Right renal pelvis (tissue), 4 donors: Measurements from ENCODE around the gene CELA3A. TPM values are rescaled to one million over a fixed set of nuclear protein-coding genes. Genes with fewer than 3 reads are reported as not detected.
"Not testable (repeated sequence)": the region's sequence is repeated elsewhere in the genome, so short reads cannot be mapped to it uniquely, and the experiment has no call there.

ENCODE experiments used
- DNase-seq, 4 donors: peaks; one replicate each; pipeline ENCODE4 v3.0.0-alpha.2; 2013; ENCODE audit warnings: low read depth in 4 of 4, low spot score in 3 of 4, missing footprints in 1 of 4
- polyA plus RNA-seq, 4 donors: library from polyadenylated mRNA; unstranded; fragments of 120-200 nt; gene quantifications; one replicate each; pipeline ENCODE4 v1.2.1, GENCODE V29; 2013; ENCODE audit not compliant: insufficient read length in 4 of 4

Gene CELA3A, protein sequence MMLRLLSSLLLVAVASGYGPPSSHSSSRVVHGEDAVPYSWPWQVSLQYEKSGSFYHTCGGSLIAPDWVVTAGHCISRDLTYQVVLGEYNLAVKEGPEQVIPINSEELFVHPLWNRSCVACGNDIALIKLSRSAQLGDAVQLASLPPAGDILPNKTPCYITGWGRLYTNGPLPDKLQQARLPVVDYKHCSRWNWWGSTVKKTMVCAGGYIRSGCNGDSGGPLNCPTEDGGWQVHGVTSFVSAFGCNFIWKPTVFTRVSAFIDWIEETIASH
- under 1 TPM in 1 of 4 donors, not detected in 3; 0.13 TPM for polyA plus RNA-seq

DNA sequence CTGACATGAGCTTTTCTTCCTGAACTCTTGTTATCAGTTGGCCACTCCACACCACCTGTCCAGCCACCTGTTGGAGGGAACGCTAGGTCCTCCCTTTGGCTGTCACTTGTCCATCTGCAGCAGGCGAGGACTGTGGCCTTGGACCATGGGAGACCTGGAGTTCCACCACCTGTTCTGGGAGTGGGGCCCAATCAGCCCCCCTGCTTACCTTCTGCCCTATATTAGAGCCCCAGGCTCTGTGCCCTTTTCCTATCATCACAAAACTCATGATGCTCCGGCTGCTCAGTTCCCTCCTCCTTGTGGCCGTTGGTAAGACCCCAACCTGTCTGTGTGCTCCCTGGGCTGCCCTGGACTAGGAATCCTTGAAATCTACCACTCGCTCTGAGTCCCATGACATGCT, at the start of gene CELA3A:
TSS of gene CELA3A (plus strand) at position 249 of the 400 bp plus-strand sequence. CDS start at position 267, 18 bp downstream.
- DNase-seq, result no peak

DNA sequence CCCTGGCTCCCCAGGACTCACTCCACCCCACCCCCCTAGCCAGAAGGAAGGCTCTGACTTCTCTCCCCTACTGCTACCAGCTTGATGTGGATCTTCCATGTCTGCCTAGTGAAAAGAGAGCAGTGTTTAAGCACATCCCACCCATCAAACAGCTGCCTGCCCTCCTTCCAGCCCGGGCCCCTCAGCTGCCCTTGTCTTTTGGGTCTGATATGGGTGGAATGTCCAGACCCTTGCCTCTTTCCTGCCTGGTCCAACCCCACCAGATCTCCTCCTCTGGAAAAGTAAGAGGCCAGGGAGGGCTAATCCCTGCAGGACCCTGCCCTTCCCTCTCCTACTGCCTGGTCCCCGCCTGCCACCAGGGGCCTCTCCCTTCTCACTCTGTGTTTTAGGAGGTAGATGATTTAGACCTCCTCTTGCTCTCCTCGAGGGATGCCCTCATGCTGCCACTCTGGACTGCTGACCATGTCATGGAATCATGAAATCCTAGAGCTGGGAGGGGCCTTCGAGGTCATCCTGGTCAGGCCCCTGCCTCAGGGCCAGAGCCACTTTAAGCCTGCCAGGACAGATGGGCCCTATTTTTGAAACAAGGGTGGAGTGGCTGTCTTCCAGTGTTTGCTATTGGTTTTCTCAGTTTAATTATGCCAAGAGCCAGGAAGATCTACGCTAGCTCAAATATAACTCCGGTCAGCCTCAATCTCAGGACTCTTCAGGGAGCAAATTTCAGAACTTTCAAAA, 48.5 kb upstream of the CELA3A start:
- DNase-seq, result no peak

DNA sequence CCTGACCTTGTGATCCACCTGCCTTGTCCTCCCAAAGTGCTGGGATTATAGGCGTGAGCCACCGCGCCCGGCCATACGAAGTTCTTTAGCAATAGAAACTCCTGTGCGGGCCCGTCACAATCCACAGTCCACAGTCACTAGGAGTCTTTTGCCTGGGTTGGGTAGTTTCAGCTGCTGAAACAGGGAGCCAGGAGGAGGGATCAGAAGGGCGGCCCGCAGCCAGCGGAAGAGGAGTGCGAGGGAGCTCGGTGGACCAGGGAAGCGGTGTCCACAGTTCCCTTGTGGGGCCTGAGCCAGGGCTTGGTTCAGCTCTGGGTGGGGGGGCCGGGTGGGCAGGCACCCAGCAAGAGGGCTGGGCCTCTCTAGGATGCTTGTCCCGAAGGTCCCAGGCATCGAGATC, 46.4 kb upstream of the CELA3A start:
- no peak for DNase-seq

DNA sequence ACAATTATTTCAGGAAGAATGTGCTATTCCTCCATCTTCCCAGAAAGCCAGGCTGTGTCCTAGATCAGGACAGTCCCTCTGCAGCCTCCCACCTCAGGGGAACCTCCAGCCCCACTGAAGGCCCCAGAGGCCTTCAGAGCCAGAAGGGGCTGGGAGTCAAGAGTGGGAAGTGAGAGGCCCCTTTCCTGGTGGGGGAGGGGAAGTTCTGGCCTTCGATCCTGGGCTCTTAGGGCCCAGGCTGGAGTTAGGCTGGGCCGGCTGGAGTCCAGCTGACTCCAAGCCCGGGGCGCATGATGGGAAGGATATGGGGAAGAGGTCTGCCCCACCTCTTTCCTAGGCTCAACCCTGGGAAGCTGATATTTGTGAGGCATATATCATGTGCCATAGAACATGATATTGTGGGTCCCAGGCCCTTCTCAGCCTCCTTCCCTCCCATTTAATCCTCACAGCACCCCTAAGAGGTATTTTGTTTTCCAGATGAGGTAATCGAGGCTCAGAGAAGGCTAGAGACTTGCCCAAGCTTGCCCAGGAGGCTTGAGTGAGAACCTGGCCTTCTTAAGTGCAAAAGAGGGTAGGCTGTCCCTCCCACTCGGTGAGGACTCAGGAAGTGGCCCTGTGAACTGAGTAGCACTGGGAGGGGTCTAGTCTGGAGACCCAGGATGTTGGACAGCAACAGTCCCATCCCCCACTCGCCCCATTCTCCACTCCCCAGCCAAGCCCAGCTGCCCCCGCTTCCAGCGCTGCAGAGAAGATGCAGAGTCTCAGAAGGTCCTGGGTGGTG, 45.8 kb upstream of the CELA3A start:
- no peak for DNase-seq

DNA sequence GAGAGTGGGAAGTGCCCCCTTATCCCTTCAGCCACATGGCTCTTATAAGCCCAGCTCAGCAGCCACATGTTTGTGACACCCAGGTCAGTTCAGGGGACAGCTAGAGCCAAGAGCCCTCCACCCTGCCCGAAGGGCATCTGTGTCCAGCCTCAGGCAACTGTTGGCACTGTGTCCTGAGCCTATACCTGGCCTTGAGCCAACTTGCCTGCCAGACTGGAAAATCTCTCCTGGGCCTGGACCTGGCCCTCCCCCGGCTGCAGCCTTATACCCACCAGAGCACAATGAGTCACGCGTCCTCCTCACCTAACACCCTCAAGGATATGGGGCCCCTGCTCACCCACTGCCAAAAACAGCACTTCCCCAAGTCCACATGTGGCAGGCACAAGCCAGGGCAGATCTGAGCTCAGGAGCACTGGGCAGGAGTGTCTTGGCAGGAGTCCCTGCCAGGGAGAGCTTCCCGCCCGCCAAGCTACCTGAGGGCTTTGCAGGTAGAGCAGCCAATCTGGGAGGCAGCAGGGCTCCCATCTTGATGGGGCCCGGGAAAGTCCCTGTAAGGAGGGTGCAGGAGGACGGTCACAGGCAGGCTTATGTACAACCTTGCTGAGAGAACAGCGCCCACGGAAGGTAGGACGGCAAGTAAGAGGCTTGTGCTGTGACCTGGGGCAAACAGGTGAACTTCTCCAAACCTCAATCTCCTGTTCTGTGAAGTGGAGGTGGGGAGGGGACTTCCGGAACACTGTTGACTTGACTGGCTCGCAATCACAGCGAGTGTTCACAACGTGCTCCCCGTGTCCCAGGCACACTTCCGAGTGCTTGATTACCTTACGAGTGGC, 44.5 kb upstream of the CELA3A start:
- DNase-seq, result no peak

DNA sequence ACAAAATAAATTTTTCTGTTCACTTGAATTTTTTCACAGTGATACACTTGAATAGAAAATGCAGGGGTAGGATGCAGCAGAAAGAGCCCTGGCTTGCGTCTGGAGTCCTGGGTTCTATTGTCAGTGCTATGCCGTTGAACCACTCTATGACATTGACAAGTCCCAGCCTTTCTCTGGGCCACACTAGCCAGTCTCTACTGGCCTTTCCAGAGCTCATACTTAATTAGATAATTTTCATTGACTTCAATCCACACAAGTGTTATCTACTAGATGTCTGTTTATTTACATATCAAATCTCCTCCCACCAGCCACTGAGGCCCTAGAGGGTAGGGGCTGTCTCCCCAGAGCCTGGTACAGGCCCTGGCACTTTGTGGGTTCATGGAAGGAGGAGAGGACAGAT, 40.1 kb upstream of the CELA3A start:
- no peak for DNase-seq

DNA sequence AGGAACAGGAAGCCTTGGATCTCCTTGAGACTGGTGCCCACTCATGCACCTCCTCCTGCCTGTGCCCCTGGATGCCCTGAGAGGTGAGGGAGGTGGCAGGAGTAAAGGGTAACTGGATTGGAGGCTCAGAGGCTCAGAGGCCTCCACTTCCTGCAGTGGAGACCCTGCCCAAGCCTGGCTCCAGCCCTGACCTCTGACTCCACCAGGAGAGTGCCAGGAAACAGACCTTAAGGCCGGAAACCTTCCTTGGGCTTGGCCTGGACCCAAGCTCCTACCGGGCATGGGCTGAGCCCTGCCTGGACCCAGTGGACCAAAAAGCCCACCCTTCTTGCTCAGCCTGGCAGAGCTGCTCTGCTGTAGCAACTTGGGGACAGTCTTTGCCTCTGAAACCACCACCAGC, 39.7 kb upstream of the CELA3A start:
- no peak for DNase-seq

DNA sequence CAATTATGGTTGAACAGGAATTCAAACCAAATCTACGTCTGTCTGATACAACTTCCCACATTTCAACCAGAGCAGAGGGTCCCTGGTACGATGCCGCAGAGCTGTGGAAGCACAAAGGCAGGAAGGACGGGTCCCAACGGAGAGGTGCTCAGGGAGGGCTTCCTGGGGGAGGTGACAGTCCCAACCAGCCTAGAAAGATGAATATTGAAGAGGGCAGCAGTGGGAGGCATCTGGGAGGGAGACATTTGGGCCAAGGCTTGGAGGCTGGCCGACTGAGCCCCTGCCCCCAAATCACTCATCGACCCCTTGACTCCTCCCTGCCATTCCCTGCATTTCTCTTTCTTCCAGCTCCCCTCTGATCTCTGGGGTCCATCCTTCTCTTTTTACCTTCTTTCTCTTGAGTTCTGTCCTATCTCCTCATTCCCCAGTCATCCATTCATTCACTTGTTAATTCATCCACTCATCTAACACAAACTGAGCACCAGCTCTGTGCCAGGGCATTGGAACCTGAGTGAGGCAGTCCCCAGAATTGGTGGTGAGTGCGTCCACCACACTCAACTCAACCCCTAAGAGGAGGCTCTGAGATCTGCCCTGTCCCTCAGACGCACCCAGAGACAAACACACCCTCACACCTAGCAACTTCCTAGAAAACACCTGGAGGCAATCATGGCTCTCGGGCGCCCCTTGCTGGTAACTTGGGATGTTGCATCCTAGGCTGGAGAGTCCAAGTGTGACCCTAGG, 37.8 kb upstream of the CELA3A start:
- peak; percentile 60 to 72 (median 62) for DNase-seq

DNA sequence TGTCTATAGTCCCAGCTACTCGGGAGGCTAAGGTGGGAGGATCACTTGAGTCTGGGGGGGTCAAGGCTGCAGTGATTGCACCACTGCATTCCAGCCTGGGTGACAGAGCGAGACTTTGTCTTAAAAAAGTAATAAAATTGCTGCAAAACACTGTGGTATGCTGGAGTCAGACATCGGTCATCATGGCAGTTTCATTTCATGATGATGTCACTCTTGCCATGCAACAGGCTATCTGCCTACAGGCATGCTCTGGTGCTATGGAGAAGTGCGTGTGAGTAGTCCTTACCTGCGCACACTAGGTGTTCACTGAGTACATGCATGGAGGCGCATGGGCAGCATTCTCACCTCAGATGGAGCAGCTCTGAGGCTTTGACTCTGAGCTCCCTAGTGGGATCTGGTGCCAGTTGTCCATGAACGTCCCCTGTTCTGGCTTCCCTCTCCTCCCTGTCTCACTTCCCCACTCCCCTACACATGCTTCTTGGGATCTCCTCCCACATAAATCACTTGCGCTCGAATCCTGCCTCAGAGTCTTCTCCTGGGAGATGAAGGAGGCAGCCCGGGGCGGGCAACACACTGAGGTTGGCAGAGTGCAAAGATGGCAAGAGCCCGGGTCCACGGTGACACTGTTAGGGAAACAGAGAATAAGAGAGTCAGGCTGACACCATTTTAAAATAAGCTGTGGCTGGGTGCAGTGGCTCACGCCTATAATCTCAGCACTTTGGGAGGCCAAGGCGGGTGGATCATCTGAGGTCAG, 35.0 kb upstream of the CELA3A start:
- DNase-seq, result no peak

DNA sequence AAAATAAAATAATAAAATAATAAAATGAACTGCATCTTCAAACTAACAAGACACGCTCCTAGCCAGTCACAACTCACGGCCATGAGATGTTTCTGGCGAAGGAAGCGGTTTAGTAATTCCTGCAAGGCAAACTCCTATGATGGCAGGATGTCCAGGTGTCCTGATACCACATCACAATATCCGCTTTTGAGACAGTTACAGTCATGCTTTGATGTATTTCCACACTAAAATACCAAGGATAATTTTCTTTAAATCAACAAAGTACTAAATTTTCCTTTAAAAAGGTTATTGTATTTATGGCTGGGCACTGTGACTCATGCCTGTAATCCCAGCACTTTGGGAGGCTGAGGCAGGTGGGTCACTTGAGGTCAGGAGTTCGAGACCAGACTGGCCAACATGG, 34.2 kb upstream of the CELA3A start:
- not testable (repeated sequence) for DNase-seq

DNA sequence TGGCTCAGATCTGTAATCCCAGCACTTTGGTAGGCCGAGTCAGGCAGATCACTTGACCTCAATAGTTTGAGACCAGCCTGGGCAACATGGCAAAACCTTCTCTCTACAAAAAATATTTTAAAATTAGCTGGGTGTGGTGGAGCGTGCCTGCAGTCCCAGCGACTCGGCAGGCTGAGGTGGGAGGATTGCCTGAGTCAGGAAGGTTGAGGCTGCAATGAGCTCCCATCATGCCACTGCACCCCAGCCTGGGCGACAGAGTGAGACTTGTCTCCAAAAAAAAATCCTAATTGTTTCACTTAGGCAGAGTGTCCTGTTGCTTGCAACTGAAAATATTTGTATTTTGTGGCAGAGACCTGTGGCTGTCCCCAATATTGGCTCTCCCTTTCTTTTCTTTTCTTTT, 32.4 kb upstream of the CELA3A start:
- DNase-seq, result not testable (repeated sequence)

DNA sequence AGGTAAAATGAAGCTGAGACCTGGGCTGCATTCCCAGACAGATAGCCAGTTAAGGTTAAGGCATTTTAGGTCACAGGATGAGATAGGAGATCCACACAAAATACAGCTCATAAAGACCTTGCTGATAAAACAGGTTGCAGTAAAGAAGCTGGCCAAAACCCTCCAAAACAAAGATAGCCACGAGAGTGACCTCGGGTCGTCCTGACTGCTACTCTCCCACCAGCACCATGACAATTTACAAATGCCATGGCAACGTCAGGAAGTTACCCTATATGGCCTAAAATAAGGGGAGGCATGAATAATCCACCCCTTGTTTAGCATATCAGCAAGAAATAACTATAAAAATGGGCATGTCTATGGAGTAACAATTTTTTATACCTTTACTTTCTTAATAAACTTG, 30.9 kb upstream of the CELA3A start:
- not testable (repeated sequence) for DNase-seq

DNA sequence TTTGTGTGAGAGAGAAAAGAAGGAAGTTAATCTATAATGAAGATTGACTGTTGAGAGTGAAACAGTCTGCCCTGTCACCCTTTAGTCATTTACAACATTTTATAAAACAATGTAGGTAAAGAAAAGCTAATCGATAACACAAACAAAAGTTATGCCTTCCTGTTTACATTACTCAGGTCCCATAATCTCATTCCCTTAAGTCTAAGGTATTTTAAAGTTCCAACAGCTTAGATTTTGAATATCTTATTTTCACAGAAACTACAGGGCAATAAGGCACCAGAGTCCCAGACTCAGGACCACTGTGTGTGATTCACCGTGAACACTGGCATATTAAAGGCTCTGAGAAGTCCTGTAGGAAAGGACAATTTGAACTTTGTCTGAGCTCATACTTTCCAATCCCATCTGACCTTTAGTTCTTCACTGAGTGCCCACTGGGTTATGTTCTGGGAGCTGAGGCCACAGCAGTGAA, 28.4 kb upstream of the CELA3A start:
- DNase-seq, result not testable (repeated sequence)

DNA sequence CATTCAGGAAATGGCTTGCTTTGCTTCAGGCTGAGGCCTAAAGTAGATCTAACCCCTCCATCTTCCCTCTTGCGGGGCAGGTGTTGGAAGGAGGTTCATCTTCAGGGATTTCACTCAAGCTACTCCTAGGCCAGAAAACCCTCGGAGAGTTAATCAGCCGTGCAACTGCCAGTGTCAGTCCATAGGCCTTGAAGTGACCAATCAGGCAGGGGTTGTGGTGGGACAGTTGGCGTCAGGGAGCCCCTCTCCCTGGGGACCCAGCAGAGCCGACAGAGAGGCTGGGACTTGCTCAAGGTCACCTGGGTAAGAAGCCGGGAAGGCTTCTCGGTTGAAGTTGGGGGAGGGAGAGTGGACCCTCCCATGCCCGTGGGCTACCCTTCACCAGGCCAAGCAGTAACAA, 27.5 kb upstream of the CELA3A start:
- not testable (repeated sequence) for DNase-seq

DNA sequence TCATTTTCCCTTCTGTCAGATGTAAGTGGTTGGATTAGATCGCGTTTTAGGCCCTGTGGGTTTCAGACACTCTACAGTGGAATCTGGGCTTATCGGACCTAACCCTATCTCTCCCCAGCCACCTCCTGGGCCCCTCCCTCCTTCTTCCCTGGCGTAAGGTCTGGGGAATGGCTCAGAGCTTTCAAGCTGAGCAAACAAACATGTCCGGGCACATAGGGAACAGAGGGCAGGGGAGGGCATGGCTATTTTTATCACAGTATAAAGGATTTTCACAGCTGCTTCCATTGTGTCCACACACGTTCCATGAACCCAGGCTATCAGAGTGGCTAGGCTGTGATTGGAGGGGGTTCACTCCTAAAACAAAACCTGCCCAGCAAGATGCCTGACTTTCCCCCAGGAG, 26.8 kb upstream of the CELA3A start:
- not testable (repeated sequence) for DNase-seq

DNA sequence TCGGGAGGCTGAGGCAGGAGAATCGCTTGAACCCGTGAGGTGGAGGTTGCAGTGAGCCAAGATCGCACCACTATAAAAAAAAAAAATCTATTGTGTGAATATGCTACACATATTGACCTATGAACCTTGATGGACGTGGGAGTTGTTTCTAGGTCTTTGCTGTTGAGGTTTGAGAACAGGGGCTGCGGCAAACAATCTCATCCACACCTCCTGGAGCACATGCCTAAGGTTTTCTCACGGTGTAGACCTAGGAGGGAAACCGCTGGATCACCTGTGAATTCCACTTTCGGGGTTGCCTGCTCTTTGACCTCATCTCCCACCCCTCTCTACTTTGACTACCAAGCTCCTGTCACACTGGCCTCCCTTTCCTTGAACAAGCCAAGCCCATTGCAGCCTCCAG, 26.2 kb upstream of the CELA3A start:
- not testable (repeated sequence) for DNase-seq

DNA sequence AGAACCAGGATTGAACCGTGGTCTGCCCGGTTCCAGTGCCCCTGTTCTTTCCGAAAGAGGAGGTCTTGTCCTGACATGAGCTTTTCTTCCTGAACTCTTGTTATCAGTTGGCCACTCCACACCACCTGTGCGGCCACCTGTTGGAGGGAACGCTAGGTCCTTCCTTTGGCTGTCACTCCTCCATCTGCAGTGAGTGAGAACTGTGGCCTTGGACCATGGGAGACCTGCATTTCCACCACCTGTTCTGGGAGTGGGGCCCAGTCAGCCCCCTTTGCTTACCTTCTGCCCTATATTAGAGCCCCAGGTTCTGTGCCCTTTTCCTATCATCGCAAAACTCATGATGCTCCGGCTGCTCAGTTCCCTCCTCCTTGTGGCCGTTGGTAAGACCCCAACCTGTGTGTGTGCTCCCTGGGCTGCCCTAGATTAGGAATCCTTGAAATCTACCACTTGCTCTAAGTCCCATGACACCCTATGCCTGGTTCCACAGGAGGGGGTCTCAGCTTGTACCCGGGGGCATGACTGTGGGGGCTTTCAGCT, 24.7 kb upstream of the CELA3A start, which contains the start of gene CELA3B:
TSS of gene CELA3B (plus strand) at position 320 of the 537 bp plus-strand sequence. CDS start at position 338, 18 bp downstream.
- DNase-seq, result not testable (repeated sequence)

DNA sequence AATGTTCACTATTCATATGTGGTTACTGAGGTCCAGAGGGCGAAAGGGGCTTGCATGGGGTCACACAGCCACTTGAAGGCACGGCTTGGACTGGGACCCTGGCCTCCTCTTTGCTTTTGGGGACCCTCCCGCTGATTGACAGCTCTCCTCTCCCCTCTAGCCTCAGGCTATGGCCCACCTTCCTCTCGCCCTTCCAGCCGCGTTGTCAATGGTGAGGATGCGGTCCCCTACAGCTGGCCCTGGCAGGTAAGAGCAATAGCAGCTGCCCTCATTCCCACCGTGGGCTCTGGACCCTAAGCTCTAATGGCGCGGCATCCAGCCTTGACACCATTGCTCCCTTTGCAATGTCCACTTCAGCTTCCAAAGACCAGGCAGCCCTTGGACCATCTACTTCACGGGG, 23.2 kb upstream of the CELA3A start:
- DNase-seq, result not testable (repeated sequence)
